Transverse colon (tissue), 4 donors: Measurements from ENCODE around the gene KCTD16. TPM values are rescaled to one million over a fixed set of nuclear protein-coding genes. Genes with fewer than 3 reads are reported as not detected.

ENCODE experiments used
- DNase-seq: peaks from one replicate; pipeline ENCODE4 v3.0.0-alpha.2; 2019
- H3K27ac ChIP-seq, 4 donors: fragments of 200-600 bp; sonication (generic); 2 replicates each; pipeline ENCODE4 v1.5.1; 2016 to 2018; ENCODE audit warnings: inconsistent platforms in 4 of 4
- H3K27me3 ChIP-seq: fragments of 200-600 bp; sonication (generic); 2 replicates; pipeline ENCODE4 v1.5.1; 2017; ENCODE audit warnings: inconsistent platforms
- H3K36me3 ChIP-seq, 4 donors: fragments of 200-600 bp; sonication (generic); 2 replicates each; pipeline ENCODE4 v1.5.1; 2017 to 2019; ENCODE audit warnings: inconsistent platforms in 4 of 4
- H3K4me1 ChIP-seq, 4 donors: fragments of 200-600 bp; sonication (generic); 2 replicates each; pipeline ENCODE4 v1.5.1; 2017 to 2020; ENCODE audit warnings: inconsistent platforms in 4 of 4
- H3K4me3 ChIP-seq, 4 donors: fragments of 200-600 bp; sonication (generic); 1 replicate in 1 of 4; 2 replicates in 3 of 4; pipeline versions ENCODE4 v1.5.1 to v1.6.1; 2017 to 2019; ENCODE audit warnings: inconsistent platforms in 4 of 4
- H3K9me3 ChIP-seq, 2 donors: fragments of 200-600 bp; sonication (generic); 2 replicates each; pipeline ENCODE4 v1.5.1; 2017 to 2019; ENCODE audit warnings: inconsistent platforms in 2 of 2
- EP300 ChIP-seq: sonication (generic); formaldehyde crosslinking; IDR thresholded peaks from one replicate; pipeline ENCODE4 v1.6.1; 2017; ENCODE audit warnings: antibody characterized with exemption, low read depth
- POLR2A ChIP-seq: fragments of 450-650 bp; IDR thresholded peaks from one replicate; pipeline ENCODE4 v1.6.1; 2016; ENCODE audit warnings: antibody characterized with exemption, mild to moderate bottlenecking, moderate library complexity
- POLR2AphosphoS5 ChIP-seq, 3 donors: sonication (generic); formaldehyde crosslinking; IDR thresholded peaks; one replicate each; pipeline ENCODE4 v1.6.1; 2016; ENCODE audit warnings: antibody characterized with exemption in 3 of 3
- WGBS, 2 donors: methylation state at CpG; one replicate each; pipeline ENCODE4 v1.1.5; 2018; ENCODE audit warnings: low coverage in 1 of 2; 5-methylcytosine and 5-hydroxymethylcytosine counted together
- in situ Hi-C, 4 donors: fragments of 200-750 bp; cut with MboI; loops; one replicate each; pipeline versions ENCODE4 v1.15.0 to v1.15.1; 2017; ENCODE audit warnings: low sequenced_read_pairs in 3 of 4, low pct_ligation_motif_present in 1 of 4, low pct_unique_long_range_greater_than_20kb in 1 of 4
- intact Hi-C: fragments of 100-400 bp; cut with DNase I; formaldehyde crosslinking; loops from one replicate; pipeline ENCODE4 v1.15.1; 2023; ENCODE audit warnings: low total_unique reads
- total RNA-seq, 4 donors: library from RNA; depleted of rRNA; stranded (reverse); fragments of >200 nt; gene quantifications; one replicate each; pipeline ENCODE4 v1.1.0, GENCODE V29; 2016
- TF ChIP-seq, protein P1 (sequence below), 5 experiments: fragments of 200-600 bp in 3 of 5; fragments of 450-650 bp in 2 of 5; sonication (generic) in 3 of 5; IDR thresholded peaks; 1 replicate in 2 of 5; 2 replicates in 3 of 5; pipeline ENCODE4 v1.5.1; 2016 to 2017; ENCODE audit warnings: antibody characterized with exemption in 5 of 5, inconsistent platforms in 3 of 5, mild to moderate bottlenecking in 2 of 5, moderate library complexity in 1 of 5

KCTD16 gene
- total RNA-seq, 4 donors from 2014 or later: under 0.01 to 0.14 TPM; not detected in 2

DNA sequence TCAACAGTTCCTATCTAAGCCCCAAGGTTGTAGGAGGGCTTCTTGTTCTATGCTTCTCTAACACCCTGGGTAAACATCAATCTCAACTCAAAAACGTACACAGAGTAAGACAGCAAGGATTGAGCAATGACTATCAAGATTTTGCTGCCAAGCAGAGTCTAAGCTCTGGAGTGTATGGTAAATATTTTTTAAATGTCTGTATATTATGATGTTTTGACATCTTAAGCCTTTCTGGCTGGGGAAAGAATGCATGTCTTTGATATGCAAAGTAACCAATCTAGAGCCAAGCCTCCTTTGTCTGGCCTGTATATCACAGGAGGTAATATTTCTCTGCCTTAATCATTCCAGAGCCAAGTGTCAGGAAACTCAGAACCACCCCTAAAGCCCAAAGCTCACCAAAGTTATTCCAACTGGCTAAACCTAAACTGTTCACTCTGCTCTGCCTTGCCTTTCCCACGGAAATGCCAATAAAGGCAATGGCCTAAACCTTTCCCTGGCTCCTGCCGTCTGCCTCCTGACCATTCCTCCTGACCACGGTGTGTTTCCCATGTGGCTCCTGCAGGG is 45.4 kb upstream of the KCTD16 start:
- H3K9me3 ChIP-seq: no peaks in the 10 kb centered on the region
- in situ Hi-C loops: no loop called here
- no peaks in the 10 kb centered on the region for H3K36me3 ChIP-seq
- no peaks in the 10 kb centered on the region for H3K4me1 ChIP-seq
- 63 to 65% methylated on average over 4 of the region's 4 CpGs for WGBS, 2 donors
- no peak overlapping the region for H3K4me3 ChIP-seq
- no peaks in the 10 kb centered on the region for H3K27me3 ChIP-seq
- DNase-seq: no peak
- TF ChIP-seq, protein P1, sequence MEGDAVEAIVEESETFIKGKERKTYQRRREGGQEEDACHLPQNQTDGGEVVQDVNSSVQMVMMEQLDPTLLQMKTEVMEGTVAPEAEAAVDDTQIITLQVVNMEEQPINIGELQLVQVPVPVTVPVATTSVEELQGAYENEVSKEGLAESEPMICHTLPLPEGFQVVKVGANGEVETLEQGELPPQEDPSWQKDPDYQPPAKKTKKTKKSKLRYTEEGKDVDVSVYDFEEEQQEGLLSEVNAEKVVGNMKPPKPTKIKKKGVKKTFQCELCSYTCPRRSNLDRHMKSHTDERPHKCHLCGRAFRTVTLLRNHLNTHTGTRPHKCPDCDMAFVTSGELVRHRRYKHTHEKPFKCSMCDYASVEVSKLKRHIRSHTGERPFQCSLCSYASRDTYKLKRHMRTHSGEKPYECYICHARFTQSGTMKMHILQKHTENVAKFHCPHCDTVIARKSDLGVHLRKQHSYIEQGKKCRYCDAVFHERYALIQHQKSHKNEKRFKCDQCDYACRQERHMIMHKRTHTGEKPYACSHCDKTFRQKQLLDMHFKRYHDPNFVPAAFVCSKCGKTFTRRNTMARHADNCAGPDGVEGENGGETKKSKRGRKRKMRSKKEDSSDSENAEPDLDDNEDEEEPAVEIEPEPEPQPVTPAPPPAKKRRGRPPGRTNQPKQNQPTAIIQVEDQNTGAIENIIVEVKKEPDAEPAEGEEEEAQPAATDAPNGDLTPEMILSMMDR (IDR thresholded peaks at IDR 0.05): no peak
- TF ChIP-seq POLR2A (no peak), POLR2AphosphoS5 (IDR thresholded peaks at IDR 0.05) (no peak)
- intact Hi-C loops: no loop called here
- no peak overlapping the region for H3K27ac ChIP-seq

DNA sequence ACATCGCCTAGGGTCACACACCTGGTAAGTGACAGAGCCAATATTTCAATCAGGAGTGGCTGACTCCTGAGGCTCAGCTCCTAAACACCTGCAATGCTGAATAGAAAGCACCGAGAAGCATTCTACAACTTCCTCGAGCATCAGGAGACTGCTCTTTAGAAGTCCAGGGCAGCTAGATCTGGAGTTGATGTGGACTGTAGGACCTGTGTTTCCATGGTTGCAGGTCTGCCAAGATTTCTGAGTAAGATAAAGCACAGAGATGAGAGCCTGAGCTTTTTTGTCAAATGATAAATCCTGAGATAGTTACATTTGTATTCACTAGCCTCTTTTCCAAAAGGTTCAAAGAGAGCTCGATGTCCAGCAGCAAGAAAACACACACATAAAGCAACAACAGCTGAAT is 44.0 kb upstream of the KCTD16 start:
- DNase-seq: no peak
- Histone ChIP-seq H3K36me3 (no peaks in the 10 kb centered on the region), H3K4me3 (no peak overlapping the region), H3K4me1 (no peaks in the 10 kb centered on the region), H3K9me3 (no peaks in the 10 kb centered on the region), H3K27ac (no peak overlapping the region), H3K27me3 (no peaks in the 10 kb centered on the region)
- in situ Hi-C loops (no loop called here), intact Hi-C loops (no loop called here)
- WGBS, 2 donors: 91% methylated on average over 4 of the region's 4 CpGs; no CpG with 5 or more reads in 1 of the 2 donors
- TF ChIP-seq, protein P1 (IDR thresholded peaks at IDR 0.05): no peak
- TF ChIP-seq POLR2A (no peak), POLR2AphosphoS5 (IDR thresholded peaks at IDR 0.05) (no peak), EP300 (no peak)

DNA sequence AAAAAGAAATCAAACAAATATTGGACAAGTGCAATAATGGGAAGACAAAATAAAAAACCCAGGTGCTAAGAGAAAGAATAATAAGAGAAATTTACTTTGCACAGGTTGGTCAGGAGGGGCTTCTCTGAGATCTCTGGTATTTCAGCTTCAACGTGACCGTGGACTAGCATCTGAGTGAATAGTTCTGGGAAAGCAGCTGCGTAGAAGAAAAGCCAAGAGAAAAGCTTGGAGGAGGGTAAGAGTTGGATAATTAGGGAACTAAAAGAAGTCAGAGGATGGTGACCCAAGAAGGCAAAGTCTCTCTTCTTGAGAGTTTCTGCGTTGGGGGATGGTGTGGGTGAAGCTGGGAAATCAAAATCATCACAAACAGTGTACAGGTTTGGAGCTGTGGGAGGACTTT is 41.8 kb upstream of the KCTD16 start:
- Histone ChIP-seq H3K9me3 (no peaks in the 10 kb centered on the region), H3K36me3 (no peaks in the 10 kb centered on the region), H3K4me3 (no peak overlapping the region), H3K27me3 (no peaks in the 10 kb centered on the region), H3K27ac (no peak overlapping the region), H3K4me1 (no peaks in the 10 kb centered on the region)
- WGBS, 2 donors: 88 to 96% methylated on average over 3 to 4 of the region's 4 CpGs
- in situ Hi-C loops (no loop called here), intact Hi-C loops (no loop called here)
- no peak for DNase-seq
- TF ChIP-seq, protein P1 (IDR thresholded peaks at IDR 0.05): no peak
- TF ChIP-seq EP300: no peak
- TF ChIP-seq POLR2AphosphoS5 (IDR thresholded peaks at IDR 0.05): no peak
- no peak for TF ChIP-seq POLR2A

DNA sequence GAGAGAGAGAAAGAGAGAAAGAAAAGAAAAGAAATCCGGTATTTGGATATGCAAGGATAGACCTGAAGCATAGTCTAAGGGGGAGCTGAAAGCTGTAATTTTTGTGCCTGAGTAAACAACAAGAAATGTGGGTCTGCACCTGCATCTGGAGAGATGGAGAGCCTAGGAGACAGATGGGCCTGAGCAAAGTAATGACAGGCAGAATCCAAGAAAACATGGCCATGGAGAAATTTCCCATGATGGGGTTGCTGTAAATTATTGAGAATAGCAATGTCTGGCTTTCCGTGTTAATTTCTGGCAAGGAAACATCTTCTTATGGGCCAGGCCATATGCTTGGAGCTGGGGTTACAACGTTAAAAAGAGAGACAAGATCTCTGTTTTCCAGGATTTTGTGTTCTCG is 40.4 kb upstream of the KCTD16 start:
- H3K4me3 ChIP-seq: no peak overlapping the region
- 80 to 87% methylated on average over 3 to 4 of the region's 4 CpGs for WGBS, 2 donors
- H3K36me3 ChIP-seq: no peaks in the 10 kb centered on the region
- H3K27ac ChIP-seq: no peak overlapping the region
- TF ChIP-seq POLR2AphosphoS5 (IDR thresholded peaks at IDR 0.05) (no peak), EP300 (no peak), POLR2A (no peak)
- TF ChIP-seq, protein P1 (IDR thresholded peaks at IDR 0.05): no peak
- no peak for DNase-seq
- no peaks in the 10 kb centered on the region for H3K27me3 ChIP-seq
- in situ Hi-C loops: no loop called here
- H3K4me1 ChIP-seq: no peaks in the 10 kb centered on the region
- no peaks in the 10 kb centered on the region for H3K9me3 ChIP-seq
- intact Hi-C loops: no loop called here
